ENCODE results near the gene TESK2. TPM values are rescaled to one million over a fixed set of nuclear protein-coding genes. Genes with fewer than 3 reads are reported as not detected.

TESK2 gene
- total RNA-seq, 4 donors from 2014 or later = 16.5 to 30.5 (median 23.2) TPM

DNA sequence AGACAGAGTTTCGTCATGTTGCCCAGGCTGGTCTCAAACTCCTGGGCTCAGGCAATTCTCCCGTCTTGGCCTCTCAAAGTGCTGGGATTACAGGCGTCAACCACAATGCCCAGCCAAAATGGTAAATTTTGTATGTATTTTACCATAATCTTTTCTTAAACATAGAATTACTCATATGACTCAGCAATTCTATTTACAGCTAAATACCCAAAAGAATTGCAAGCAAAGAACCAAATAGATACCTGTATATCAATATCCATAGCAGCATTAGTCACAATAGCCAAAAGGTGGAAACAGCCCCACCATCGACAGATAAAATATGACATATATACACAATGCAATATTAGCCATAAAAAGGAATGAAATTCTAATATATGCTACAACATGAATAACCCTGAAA lies 36.5 kb downstream of the TESK2 start:
- DNase-seq = no peak
- no peaks in the 10 kb centered on the region for H3K4me1 ChIP-seq
- no peak overlapping the region for H3K27ac ChIP-seq
- no peaks in the 10 kb centered on the region for H3K9me3 ChIP-seq
- TF ChIP-seq, protein P1, sequence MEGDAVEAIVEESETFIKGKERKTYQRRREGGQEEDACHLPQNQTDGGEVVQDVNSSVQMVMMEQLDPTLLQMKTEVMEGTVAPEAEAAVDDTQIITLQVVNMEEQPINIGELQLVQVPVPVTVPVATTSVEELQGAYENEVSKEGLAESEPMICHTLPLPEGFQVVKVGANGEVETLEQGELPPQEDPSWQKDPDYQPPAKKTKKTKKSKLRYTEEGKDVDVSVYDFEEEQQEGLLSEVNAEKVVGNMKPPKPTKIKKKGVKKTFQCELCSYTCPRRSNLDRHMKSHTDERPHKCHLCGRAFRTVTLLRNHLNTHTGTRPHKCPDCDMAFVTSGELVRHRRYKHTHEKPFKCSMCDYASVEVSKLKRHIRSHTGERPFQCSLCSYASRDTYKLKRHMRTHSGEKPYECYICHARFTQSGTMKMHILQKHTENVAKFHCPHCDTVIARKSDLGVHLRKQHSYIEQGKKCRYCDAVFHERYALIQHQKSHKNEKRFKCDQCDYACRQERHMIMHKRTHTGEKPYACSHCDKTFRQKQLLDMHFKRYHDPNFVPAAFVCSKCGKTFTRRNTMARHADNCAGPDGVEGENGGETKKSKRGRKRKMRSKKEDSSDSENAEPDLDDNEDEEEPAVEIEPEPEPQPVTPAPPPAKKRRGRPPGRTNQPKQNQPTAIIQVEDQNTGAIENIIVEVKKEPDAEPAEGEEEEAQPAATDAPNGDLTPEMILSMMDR (IDR thresholded peaks at IDR 0.05) = no peak
- H3K27me3 ChIP-seq = no peaks in the 10 kb centered on the region
- no peaks in the 10 kb centered on the region for H3K36me3 ChIP-seq
- no peak overlapping the region for H3K4me3 ChIP-seq

GRCh38 chr1:45452503-45452902 lies 38.5 kb downstream of the TESK2 start:
- H3K4me3 ChIP-seq = no peak overlapping the region
- H3K27me3 ChIP-seq = no peaks in the 10 kb centered on the region
- no peaks in the 10 kb centered on the region for H3K9me3 ChIP-seq
- no peaks in the 10 kb centered on the region for H3K36me3 ChIP-seq
- DNase-seq = no peak
- H3K27ac ChIP-seq = no peak overlapping the region
- TF ChIP-seq, protein P1 (IDR thresholded peaks at IDR 0.05) = no peak
- TF ChIP-seq POLR2A (IDR thresholded peaks at IDR 0.05) = no peak
- no peaks in the 10 kb centered on the region for H3K4me1 ChIP-seq

GRCh38 chr1:45448357-45448756 lies 42.6 kb downstream of the TESK2 start:
- H3K4me1 ChIP-seq = no peaks in the 10 kb centered on the region
- H3K9me3 ChIP-seq = no peaks in the 10 kb centered on the region
- H3K36me3 ChIP-seq = no peaks in the 10 kb centered on the region
- DNase-seq = no peak
- H3K4me3 ChIP-seq = no peak overlapping the region
- no peaks in the 10 kb centered on the region for H3K27me3 ChIP-seq
- TF ChIP-seq, protein P1 (IDR thresholded peaks at IDR 0.05) = no peak
- no peak for TF ChIP-seq POLR2A (IDR thresholded peaks at IDR 0.05)
- no peak overlapping the region for H3K27ac ChIP-seq

DNA sequence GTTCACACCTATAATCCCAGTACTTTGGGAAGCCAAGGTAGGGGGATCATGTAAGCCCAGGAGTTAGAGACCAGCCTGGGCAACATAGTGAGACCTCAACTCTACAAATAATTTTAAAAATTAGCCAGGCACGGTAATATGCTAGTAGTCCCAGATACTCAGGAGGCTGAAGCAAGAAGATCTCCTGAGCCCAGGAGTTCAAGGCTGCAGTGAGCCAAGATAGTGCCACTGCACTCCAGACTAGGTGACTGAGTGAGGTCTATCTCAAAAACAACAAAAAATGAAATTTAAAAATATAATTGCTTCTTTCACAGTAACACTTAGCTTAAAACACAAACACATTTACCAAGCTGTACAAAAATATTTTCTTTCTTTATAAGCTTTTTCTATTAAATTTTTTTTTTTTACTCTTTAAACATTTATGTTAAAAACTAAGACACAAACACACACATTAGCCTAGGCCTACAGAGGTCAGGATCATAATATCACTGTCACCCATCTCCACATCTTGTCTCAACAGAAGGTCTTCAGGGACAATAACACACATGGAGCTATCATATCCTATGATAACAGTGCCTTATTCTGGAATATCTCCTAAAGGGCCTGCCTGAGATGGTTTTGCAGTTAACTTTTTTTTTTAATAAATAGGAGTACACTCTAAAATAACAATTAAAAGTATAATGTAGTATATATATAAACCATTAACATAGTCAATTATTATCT lies 43.9 kb downstream of the TESK2 start:
- Histone ChIP-seq H3K36me3 (no peaks in the 10 kb centered on the region), H3K4me3 (no peak overlapping the region), H3K4me1 (peaks cover 0 to 7% (median 0%) of the 10 kb centered on the region in 4 donors), H3K27me3 (no peaks in the 10 kb centered on the region), H3K27ac (no peak overlapping the region), H3K9me3 (no peaks in the 10 kb centered on the region)
- no peak for DNase-seq
- TF ChIP-seq, protein P1 (IDR thresholded peaks at IDR 0.05) = no peak
- no peak for TF ChIP-seq POLR2A (IDR thresholded peaks at IDR 0.05)

DNA sequence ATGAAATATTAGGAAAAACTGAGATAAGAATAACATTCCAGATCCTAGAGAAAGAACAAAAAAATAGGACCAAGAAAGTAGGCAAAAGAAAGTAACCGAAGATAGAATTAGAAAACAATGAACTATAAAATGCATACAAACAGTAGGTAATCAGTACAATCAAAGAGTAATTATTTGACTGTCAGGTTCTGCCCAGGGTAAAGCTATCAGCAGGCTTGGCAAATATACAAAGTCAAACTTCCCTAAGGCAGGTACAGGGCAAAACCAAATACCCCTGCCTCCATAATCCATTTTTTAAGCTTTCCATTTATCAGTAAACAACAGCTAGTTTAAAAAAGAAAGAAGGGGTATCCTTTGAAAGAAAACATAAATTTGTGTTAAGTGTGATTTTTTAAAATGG lies 44.4 kb downstream of the TESK2 start:
- H3K4me1 ChIP-seq = peaks cover 0 to 7% (median 0%) of the 10 kb centered on the region in 4 donors
- TF ChIP-seq, protein P1 (IDR thresholded peaks at IDR 0.05) = no peak
- TF ChIP-seq POLR2A (IDR thresholded peaks at IDR 0.05) = no peak
- no peaks in the 10 kb centered on the region for H3K9me3 ChIP-seq
- H3K4me3 ChIP-seq = no peak overlapping the region
- no peaks in the 10 kb centered on the region for H3K27me3 ChIP-seq
- H3K27ac ChIP-seq = no peak overlapping the region
- DNase-seq = no peak
- H3K36me3 ChIP-seq = no peaks in the 10 kb centered on the region

Data from Peyer's patch (tissue), 4 donors.